ENCODE measurements around the gene UBE2B. TPM values are rescaled to one million over a fixed set of nuclear protein-coding genes. Genes with fewer than 3 reads are reported as not detected.

The UBE2B gene
- total RNA-seq, 4 donors from 2014 or later: 51.1 to 126 (median 71.6) TPM

- H3K4me1 ChIP-seq: no peaks in the 10 kb centered on the region
- H3K27ac ChIP-seq: no peak overlapping the region
- no peak for DNase-seq
- H3K9me3 ChIP-seq: no peaks in the 10 kb centered on the region
- TF ChIP-seq POLR2AphosphoS5 (IDR thresholded peaks at IDR 0.05) (no peak), EP300 (IDR thresholded peaks at IDR 0.05; ENCODE audit: low read depth) (no peak), POLR2A (IDR thresholded peaks at IDR 0.05) (no peak)
- TF ChIP-seq, protein P1, sequence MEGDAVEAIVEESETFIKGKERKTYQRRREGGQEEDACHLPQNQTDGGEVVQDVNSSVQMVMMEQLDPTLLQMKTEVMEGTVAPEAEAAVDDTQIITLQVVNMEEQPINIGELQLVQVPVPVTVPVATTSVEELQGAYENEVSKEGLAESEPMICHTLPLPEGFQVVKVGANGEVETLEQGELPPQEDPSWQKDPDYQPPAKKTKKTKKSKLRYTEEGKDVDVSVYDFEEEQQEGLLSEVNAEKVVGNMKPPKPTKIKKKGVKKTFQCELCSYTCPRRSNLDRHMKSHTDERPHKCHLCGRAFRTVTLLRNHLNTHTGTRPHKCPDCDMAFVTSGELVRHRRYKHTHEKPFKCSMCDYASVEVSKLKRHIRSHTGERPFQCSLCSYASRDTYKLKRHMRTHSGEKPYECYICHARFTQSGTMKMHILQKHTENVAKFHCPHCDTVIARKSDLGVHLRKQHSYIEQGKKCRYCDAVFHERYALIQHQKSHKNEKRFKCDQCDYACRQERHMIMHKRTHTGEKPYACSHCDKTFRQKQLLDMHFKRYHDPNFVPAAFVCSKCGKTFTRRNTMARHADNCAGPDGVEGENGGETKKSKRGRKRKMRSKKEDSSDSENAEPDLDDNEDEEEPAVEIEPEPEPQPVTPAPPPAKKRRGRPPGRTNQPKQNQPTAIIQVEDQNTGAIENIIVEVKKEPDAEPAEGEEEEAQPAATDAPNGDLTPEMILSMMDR (IDR thresholded peaks at IDR 0.05): no peak
- no peaks in the 10 kb centered on the region for H3K36me3 ChIP-seq
- in situ Hi-C loops (cut with MboI; ENCODE audit: low pct_ligation_motif_present in 1 of 4, low pct_unique_long_range_greater_than_20kb in 1 of 4, low sequenced_read_pairs in 3 of 4) (no loop called here), intact Hi-C loops (cut with DNase I; ENCODE audit: low total_unique reads) (no loop called here)
- WGBS, 2 donors (ENCODE audit: low coverage in 1 of 2): 76% methylated on average over 7 of the region's 7 CpGs; no CpG with 5 or more reads in 1 of the 2 donors
- no peak overlapping the region for H3K4me3 ChIP-seq
- no peaks in the 10 kb centered on the region for H3K27me3 ChIP-seq
Measured at GRCh38 chr5:134426361-134426760, 55.0 kb downstream of the UBE2B start.

- Histone ChIP-seq H3K36me3 (no peaks in the 10 kb centered on the region), H3K27me3 (no peaks in the 10 kb centered on the region), H3K9me3 (no peaks in the 10 kb centered on the region), H3K4me3 (no peak overlapping the region), H3K27ac (no peak overlapping the region), H3K4me1 (no peaks in the 10 kb centered on the region)
- TF ChIP-seq, protein P1 (IDR thresholded peaks at IDR 0.05): no peak
- TF ChIP-seq POLR2AphosphoS5 (IDR thresholded peaks at IDR 0.05) (no peak), EP300 (IDR thresholded peaks at IDR 0.05; ENCODE audit: low read depth) (no peak), POLR2A (IDR thresholded peaks at IDR 0.05) (no peak)
- intact Hi-C loops (cut with DNase I; ENCODE audit: low total_unique reads) (no loop called here), in situ Hi-C loops (cut with MboI; ENCODE audit: low pct_ligation_motif_present in 1 of 4, low pct_unique_long_range_greater_than_20kb in 1 of 4, low sequenced_read_pairs in 3 of 4) (no loop called here)
- DNase-seq: no peak
- WGBS, 2 donors (ENCODE audit: low coverage in 1 of 2): 69 to 73% methylated on average over 4 to 9 of the region's 9 CpGs
Measured at GRCh38 chr5:134427540-134428041, 56.2 kb downstream of the UBE2B start.

- Histone ChIP-seq H3K27me3 (no peaks in the 10 kb centered on the region), H3K4me3 (no peak overlapping the region), H3K27ac (no peak overlapping the region), H3K4me1 (peaks cover 0 to 1% (median under 1%) of the 10 kb centered on the region in 4 donors), H3K36me3 (no peaks in the 10 kb centered on the region), H3K9me3 (no peaks in the 10 kb centered on the region)
- 56 to 68% methylated on average over 3 to 5 of the region's 5 CpGs for WGBS, 2 donors (ENCODE audit: low coverage in 1 of 2)
- TF ChIP-seq, protein P1 (IDR thresholded peaks at IDR 0.05): no peak
- TF ChIP-seq EP300 (IDR thresholded peaks at IDR 0.05; ENCODE audit: low read depth) (no peak), POLR2AphosphoS5 (IDR thresholded peaks at IDR 0.05) (no peak), POLR2A (IDR thresholded peaks at IDR 0.05) (no peak)
- intact Hi-C loops (cut with DNase I; ENCODE audit: low total_unique reads): no loop called here
- in situ Hi-C loops (cut with MboI; ENCODE audit: low pct_ligation_motif_present in 1 of 4, low pct_unique_long_range_greater_than_20kb in 1 of 4, low sequenced_read_pairs in 3 of 4): no loop called here
- no peak for DNase-seq
Measured at GRCh38 chr5:134430001-134430569, 58.7 kb downstream of the UBE2B start.

DNA sequence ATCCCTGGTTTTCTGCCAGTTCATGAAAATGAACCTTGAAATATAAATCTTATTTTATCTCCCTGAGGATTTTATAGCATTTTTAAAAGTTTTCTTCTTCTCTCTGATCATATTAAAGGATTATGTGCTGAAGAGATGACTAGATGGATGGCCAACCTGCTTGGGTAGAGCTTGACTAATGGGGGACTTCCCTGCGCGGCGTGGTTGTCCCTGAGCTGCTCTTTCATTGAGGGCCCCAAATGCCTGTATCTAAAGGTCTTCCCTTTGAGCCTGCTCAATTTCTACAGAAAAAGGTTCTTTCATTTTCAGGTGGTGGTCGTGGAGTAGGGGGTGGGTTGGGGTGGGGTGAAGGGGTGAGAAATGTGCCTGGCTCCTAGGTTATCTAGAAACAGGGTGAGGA is 60.8 kb downstream of the UBE2B start:
- Histone ChIP-seq H3K36me3 (no peaks in the 10 kb centered on the region), H3K4me3 (no peak overlapping the region), H3K27ac (no peak overlapping the region), H3K4me1 (peaks cover 8 to 22% (median 17%) of the 10 kb centered on the region in 4 donors), H3K27me3 (no peaks in the 10 kb centered on the region), H3K9me3 (no peaks in the 10 kb centered on the region)
- in situ Hi-C loops (cut with MboI; ENCODE audit: low pct_ligation_motif_present in 1 of 4, low pct_unique_long_range_greater_than_20kb in 1 of 4, low sequenced_read_pairs in 3 of 4) (no loop called here), intact Hi-C loops (cut with DNase I; ENCODE audit: low total_unique reads) (no loop called here)
- TF ChIP-seq, protein P1 (IDR thresholded peaks at IDR 0.05): no peak
- TF ChIP-seq EP300 (IDR thresholded peaks at IDR 0.05; ENCODE audit: low read depth) (no peak), POLR2AphosphoS5 (IDR thresholded peaks at IDR 0.05) (no peak), POLR2A (IDR thresholded peaks at IDR 0.05) (no peak)
- DNase-seq: no peak
- 77 to 80% methylated on average over 1 to 4 of the region's 4 CpGs for WGBS, 2 donors (ENCODE audit: low coverage in 1 of 2)
